Thoracic aorta (tissue), 2 donors: Measurements from ENCODE around the gene HLA-C. TPM values are rescaled to one million over a fixed set of nuclear protein-coding genes. Genes with fewer than 3 reads are reported as not detected.
"Not testable (repeated sequence)": the region's sequence is repeated elsewhere in the genome, so short reads cannot be mapped to it uniquely, and the experiment has no call there.

Source experiments
- ATAC-seq: fragments of 150-250 bp; one replicate; pipeline ENCODE4 v1.8.0; 2017; ENCODE audit warnings: low read depth; ENCODE audit not compliant: insufficient number of reproducible peaks, low FRiP score
- DNase-seq: peaks from one replicate; pipeline ENCODE4 v3.0.0-alpha.2; 2020; ENCODE audit warnings: low spot score
- H3K27ac ChIP-seq, 2 donors: fragments of 200-600 bp; sonication (generic); 1 replicate in 1 of 2; 2 replicates in 1 of 2; pipeline ENCODE4 v1.5.1; 2016; ENCODE audit warnings: mild to moderate bottlenecking in 2 of 2, moderate library complexity in 2 of 2
- H3K27me3 ChIP-seq: fragments of 200-600 bp; sonication (generic); replicated peaks from 2 replicates; pipeline ENCODE4 v1.6.0; 2016; ENCODE audit warnings: mild to moderate bottlenecking; ENCODE audit not compliant: insufficient read depth
- H3K36me3 ChIP-seq: fragments of 200-600 bp; sonication (generic); one replicate; pipeline ENCODE4 v1.5.1; 2016
- H3K4me1 ChIP-seq, 2 donors: fragments of 200-600 bp; sonication (generic); 1 replicate in 1 of 2; 2 replicates in 1 of 2; pipeline versions ENCODE4 v1.5.1 to v1.6.0; 2016; ENCODE audit warnings: low read depth in 2 of 2, mild to moderate bottlenecking in 1 of 2; ENCODE audit not compliant: control insufficient read depth in 1 of 2
- H3K4me3 ChIP-seq: fragments of 200-600 bp; sonication (generic); 2 replicates; pipeline ENCODE4 v1.5.1; 2016; ENCODE audit warnings: mild to moderate bottlenecking
- H3K9me3 ChIP-seq: fragments of 200-600 bp; sonication (generic); 2 replicates; pipeline ENCODE4 v1.5.1; 2016
- total RNA-seq, 2 donors: library from RNA; depleted of rRNA; stranded (reverse); fragments of >200 nt; gene quantifications; one replicate each; pipeline versions ENCODE4 v1.1.0 to v1.2.3, GENCODE V29; 2016
- TF ChIP-seq, protein P1 (sequence below): fragments of 200-600 bp; sonication (generic); IDR thresholded peaks from one replicate; pipeline ENCODE4 v1.5.1; 2019; ENCODE audit warnings: antibody characterized with exemption

The HLA-C gene
- total RNA-seq, 2 donors from 2014 or later, result 321 to 782 TPM

- Histone ChIP-seq H3K9me3 (peaks cover 4% of the 10 kb centered on the region), H3K4me3 (no peak overlapping the region), H3K4me1 (no peaks in the 10 kb centered on the region), H3K27me3 (no peaks in the 10 kb centered on the region), H3K27ac (no peak overlapping the region), H3K36me3 (no peaks in the 10 kb centered on the region)
- DNase-seq (no peak), ATAC-seq (no peak)
- TF ChIP-seq, protein P1, sequence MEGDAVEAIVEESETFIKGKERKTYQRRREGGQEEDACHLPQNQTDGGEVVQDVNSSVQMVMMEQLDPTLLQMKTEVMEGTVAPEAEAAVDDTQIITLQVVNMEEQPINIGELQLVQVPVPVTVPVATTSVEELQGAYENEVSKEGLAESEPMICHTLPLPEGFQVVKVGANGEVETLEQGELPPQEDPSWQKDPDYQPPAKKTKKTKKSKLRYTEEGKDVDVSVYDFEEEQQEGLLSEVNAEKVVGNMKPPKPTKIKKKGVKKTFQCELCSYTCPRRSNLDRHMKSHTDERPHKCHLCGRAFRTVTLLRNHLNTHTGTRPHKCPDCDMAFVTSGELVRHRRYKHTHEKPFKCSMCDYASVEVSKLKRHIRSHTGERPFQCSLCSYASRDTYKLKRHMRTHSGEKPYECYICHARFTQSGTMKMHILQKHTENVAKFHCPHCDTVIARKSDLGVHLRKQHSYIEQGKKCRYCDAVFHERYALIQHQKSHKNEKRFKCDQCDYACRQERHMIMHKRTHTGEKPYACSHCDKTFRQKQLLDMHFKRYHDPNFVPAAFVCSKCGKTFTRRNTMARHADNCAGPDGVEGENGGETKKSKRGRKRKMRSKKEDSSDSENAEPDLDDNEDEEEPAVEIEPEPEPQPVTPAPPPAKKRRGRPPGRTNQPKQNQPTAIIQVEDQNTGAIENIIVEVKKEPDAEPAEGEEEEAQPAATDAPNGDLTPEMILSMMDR, result no peak
These were observed 24.1 kb downstream of the HLA-C start for GRCh38 chr6:31247813-31248212.

DNA sequence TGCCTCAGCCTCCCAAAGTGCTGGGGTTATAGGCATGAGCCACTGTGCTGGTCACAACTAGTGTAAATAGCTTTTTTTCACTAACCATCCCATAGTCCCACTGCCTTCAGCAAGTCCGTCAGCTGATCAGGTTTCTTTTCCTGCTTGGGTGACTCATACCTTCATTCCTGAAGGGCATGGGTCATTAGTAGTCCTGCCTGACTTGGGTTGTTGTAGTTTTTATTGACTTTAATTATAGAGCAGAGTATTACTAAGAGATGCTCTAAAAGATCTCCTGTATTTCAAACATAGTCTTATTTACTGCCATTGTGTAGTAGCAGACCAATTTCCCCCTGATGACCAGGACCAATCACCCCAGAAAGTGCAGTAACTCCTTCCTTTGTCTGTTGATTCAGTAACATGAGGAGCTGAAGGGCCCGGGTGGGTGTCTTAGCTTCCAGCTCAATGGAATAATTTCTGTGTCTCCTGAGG is 25.8 kb downstream of the HLA-C start:
- no peaks in the 10 kb centered on the region for H3K4me1 ChIP-seq
- no peaks in the 10 kb centered on the region for H3K27me3 ChIP-seq
- H3K9me3 ChIP-seq, result peaks cover 4% of the 10 kb centered on the region
- no peaks in the 10 kb centered on the region for H3K36me3 ChIP-seq
- DNase-seq, result no peak
- H3K4me3 ChIP-seq, result no peak overlapping the region
- TF ChIP-seq, protein P1, result no peak
- ATAC-seq, result no peak
- no peak overlapping the region for H3K27ac ChIP-seq

GRCh38 chr6:31243508-31243907 is 28.4 kb downstream of the HLA-C start:
- TF ChIP-seq, protein P1, result no peak
- Histone ChIP-seq H3K27me3 (no peaks in the 10 kb centered on the region), H3K36me3 (no peaks in the 10 kb centered on the region), H3K9me3 (peaks cover 4% of the 10 kb centered on the region), H3K27ac (no peak overlapping the region), H3K4me3 (no peak overlapping the region), H3K4me1 (no peaks in the 10 kb centered on the region)
- ATAC-seq, result no peak
- DNase-seq, result no peak

- Histone ChIP-seq H3K27me3 (no peaks in the 10 kb centered on the region), H3K36me3 (no peaks in the 10 kb centered on the region), H3K4me3 (no peak overlapping the region), H3K27ac (no peak overlapping the region), H3K9me3 (no peaks in the 10 kb centered on the region), H3K4me1 (no peaks in the 10 kb centered on the region)
- no peak for DNase-seq
- no peak for ATAC-seq
- TF ChIP-seq, protein P1, result no peak
These were observed 32.0 kb downstream of the HLA-C start for GRCh38 chr6:31239854-31240253.

DNA sequence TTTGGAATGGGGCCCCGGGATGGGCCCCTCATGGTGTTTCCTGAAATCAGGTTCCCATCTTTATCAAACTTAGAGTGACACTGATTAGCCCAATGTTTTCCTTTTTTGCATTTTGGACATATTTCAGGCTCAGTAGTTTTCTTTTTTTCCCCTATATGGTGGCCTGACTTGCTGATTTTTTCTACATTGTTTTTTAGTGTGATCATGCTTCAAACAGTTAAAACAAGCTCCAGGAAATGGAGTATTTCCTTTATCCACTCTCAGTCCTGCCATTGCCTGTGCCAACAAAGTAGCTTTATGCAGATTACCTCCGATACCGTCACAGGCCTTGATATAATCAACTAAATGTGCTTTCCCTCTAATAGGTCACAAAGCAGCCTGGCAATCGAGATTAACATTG is 37.8 kb downstream of the HLA-C start:
- H3K4me3 ChIP-seq, H3K27ac ChIP-seq, DNase-seq, H3K36me3 ChIP-seq, H3K9me3 ChIP-seq, H3K4me1 ChIP-seq, H3K27me3 ChIP-seq, ATAC-seq: not testable (repeated sequence)

DNA sequence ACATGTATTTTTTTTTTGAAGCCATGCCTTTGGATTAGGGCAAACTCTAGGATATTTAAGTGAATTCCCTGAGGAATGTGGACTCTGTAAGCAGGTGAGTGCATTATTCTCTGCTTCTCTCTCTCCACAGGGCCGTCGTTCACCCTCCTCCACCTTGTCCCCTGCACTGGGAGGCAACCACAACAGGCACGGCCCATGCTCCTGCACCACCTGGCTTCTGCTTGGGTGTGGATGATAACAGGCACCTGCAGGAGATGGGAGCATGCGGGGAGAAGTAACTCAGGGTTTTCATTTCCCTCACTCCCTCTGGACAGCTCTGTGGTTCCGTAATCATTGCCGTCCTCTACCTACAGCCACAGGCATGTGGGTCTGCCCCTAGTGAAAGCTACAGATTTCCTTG is 43.4 kb downstream of the HLA-C start:
- ATAC-seq (no peak), DNase-seq (no peak)
- Histone ChIP-seq H3K4me3 (no peak overlapping the region), H3K27ac (no peak overlapping the region), H3K9me3 (no peaks in the 10 kb centered on the region), H3K27me3 (no peaks in the 10 kb centered on the region), H3K36me3 (no peaks in the 10 kb centered on the region), H3K4me1 (no peaks in the 10 kb centered on the region)
- TF ChIP-seq, protein P1, result no peak
